Kidney glomerular epithelial cell (primary cell): ENCODE data around the gene GEMIN7.
A peak's percentile ranks its signal among the peaks of the same experiment; 100 is the strongest.

Experiments
- DNase-seq: peaks from one replicate; lab custom pipeline; 2025; lab: John Stamatoyannopoulos, UW

The GEMIN7 gene

GRCh38 chr19:45079063-45079910, at the start of gene GEMIN7:
Gene GEMIN7, plus strand, starts transcription at chr19:45079260. Its CDS starts 10,855 bp downstream, at chr19:45090115.
- DNase-seq, result peak; percentile 29

DNA sequence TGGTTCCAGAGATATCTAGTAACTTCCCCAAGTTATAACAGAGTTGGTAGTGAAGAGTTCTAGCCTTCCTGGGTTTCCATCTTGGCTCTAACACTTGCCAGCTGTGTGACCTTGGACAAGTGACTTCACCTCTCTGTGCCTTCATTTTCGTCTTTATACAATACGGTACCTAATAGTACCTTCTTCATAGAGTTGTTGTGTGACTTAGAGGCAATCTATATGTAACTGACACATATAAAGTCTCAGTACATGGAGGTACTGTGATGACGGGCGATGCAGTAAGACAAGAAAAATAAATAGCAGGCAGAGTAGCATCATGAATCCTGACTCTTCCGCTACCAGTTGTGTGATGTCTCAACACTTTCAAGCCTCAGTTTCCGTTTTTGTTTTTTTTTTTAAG, 48.2 kb upstream of the GEMIN7 start:
- DNase-seq, result no peak

DNA sequence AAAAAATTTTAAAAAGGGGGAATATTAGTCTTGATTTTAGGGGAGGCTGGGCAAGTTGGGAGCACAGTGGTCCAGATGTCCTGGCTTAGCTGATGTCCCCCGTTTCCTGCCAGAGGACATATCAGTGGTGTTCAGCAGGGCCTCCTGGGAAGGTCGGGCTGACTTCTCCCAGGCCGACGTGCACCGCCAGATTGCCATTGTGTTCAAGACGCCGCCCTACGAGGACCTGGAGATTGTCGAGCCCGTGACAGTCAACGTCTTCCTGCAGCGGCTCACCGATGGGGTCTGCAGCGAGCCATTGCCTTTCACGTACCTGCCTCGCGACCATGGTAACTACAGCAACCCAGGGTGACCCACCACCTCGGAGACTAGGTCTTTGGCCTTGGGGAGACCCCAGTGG, 46.6 kb upstream of the GEMIN7 start:
- no peak for DNase-seq

- DNase-seq, result no peak
Measured at GRCh38 chr19:45035755-45036154, 43.3 kb upstream of the GEMIN7 start.

- DNase-seq, result no peak
Measured at GRCh38 chr19:45037393-45038169, 41.5 kb upstream of the GEMIN7 start.

- DNase-seq, result peak; percentile 86
Measured at GRCh38 chr19:45038931-45039893, 39.8 kb upstream of the GEMIN7 start, which contains the start of gene CLASRP. Gene CLASRP, plus strand, starts transcription at chr19:45039045. Its CDS starts 1,168 bp downstream, at chr19:45040213.

DNA sequence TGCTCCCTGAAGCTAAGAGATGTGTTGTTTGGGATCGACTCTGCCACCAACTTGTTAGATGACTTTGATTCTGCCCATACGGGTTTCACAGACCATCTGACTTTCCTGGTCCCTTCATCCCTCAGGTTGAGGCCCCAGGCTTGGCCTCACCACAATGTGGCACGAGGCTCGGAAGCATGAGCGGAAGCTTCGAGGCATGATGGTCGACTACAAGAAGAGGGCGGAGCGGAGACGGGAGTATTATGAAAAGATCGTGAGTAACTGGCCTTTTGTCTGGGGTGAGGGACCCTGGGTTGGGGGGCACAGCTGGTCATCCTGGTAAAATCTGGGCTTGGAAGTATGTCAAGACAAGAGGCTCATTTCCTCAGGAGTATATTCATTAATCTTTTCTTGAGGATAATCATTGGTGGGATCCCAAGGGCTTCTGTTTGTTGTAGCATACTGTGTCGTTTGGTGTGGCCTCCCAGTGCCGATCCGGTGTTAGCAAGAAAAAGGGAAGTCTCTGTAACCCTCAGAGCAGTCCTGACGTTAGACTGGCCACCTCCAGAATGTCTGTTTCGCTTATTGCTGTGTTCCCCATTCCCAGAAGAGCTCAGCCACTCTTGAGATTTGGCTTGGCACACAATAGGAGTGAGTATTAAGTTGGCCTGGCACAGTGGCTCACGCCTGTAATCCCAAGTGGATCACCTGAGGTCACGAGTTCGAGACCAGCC, 38.8 kb upstream of the GEMIN7 start:
- DNase-seq, result no peak

DNA sequence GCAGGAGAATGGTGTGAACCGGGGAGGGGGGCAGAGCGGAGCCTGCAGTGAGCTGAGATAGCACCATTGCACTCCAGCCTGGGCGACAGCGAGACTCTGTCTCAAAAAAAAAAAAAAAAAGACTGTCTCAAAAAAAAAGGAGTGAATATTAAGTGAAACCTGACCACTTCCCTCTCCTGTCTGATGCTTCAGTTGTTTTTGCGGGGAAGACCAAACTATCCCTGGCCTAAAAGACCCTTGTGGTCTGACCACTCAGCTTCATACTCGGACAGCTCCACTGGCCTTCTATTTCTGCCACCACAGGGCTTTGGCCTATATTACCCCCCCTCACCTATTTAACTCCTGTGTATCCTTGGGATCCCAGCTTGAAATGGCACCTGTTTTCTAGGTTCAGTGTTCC, 37.9 kb upstream of the GEMIN7 start:
- DNase-seq, result no peak

- no peak for DNase-seq
Measured at GRCh38 chr19:45045671-45046353, 33.2 kb upstream of the GEMIN7 start.

- DNase-seq, result no peak
Measured at GRCh38 chr19:45046355-45046754, 32.7 kb upstream of the GEMIN7 start.

DNA sequence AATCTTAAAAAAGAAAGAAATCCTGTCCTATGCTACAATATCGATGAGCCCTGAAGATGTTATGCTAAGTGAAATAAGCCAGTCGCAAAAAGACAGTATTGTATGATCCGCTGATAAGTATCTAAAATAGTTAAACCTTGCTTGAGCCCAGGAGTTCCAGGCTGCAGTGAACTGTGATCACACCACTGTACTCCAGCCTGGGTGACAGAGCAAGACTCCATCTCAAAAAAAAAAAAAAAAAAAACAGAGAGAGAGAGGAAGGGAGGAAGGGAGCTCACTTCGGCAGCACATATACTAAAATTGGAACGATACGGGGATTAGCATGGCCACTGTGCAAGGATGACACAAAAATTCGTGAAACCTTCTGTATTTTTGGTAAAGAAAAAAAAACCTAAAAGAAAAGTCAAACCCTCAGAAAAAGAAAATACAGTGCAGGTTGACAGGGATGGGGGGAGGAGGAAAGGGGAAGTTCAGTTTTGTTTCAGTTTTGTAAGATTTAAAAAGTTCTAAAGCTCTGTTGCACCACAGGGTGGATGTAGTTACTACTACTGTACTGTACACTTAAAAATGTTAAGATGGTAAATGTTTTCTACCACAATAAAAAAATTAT, 31.8 kb upstream of the GEMIN7 start:
- DNase-seq, result no peak

GRCh38 chr19:45049073-45049736, 29.9 kb upstream of the GEMIN7 start:
- no peak for DNase-seq

DNA sequence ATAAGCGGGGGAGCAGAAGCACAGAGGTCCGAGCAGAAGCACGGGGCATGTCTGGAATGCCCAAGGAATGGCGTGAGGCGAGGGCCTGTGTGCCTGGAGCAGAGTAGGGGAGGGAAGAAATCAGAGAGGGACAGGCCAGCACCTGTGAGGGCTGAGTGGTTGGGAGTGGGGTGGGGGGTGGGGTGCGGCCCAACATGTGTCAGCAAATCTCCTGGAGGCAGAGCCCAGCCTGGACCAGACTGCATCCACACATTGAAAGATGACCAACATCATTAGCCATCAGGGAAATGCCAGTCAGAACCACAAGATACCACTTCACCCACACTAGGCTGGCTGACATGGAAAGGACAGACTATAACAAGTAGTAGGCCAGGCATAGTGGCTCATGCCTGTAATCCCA, 29.0 kb upstream of the GEMIN7 start:
- no peak for DNase-seq

GRCh38 chr19:45051929-45052579, 27.0 kb upstream of the GEMIN7 start:
- no peak for DNase-seq

GRCh38 chr19:45056831-45057230, 22.2 kb upstream of the GEMIN7 start:
- no peak for DNase-seq

DNA sequence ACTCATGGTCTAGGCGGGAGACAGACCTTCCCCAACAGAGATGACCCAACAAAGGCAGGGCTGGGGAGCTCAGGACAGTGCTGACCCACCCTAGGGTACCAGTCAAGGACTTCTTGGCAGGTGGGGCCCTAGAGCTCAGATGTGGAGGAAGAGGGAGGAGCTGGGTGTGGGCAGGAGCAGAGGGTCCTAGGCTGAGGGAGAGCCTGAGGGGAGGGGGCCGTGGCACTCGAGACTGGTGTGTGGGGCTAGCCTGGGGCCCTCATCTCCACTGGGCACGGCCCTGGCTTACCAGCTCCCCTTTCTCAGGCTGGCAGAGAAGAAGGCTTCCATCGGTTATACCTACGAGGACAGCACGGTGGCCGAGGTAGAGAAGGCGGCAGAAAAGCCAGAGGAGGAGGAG, 21.6 kb upstream of the GEMIN7 start:
- DNase-seq, result no peak

DNA sequence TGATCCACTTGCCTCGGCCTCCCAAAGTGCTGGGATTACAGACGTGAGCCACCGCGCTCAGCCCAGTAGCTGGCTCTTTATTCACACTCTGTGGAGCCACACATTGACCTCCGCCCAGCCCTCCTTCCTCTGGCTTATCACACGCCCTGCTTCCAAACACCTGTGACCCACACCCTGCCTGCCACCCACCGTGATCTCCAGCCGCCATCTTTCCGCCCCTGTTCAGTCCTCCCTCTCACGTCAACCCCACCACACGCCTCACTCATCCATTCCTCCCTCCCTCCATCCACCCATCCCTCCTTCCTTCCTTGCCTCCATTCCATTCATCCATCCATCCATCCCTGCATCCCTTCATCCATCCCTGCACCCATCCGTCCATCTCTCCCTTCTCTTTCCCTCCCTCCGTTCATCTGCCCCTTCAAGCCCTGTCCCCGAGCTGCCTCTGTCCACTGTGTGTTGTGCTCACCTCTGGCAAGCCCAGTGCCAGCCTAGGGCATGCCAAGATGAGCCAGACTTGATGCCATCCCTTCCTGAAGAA, 20.4 kb upstream of the GEMIN7 start:
- no peak for DNase-seq

GRCh38 chr19:45059258-45059965, 19.6 kb upstream of the GEMIN7 start:
- peak; percentile 55 for DNase-seq
